Measurements from ENCODE around the gene OR2K2.

GRCh38 chr9:111330124-111330523, at the start of gene OR2K2:
- TF ChIP-seq RAD21 (conservative IDR thresholded peaks at IDR 0.05 in 1 of 2, IDR thresholded peaks at IDR 0.05 in 1 of 2) (no peak), RFX5 (IDR thresholded peaks at IDR 0.05) (no peak), CTCF (IDR thresholded peaks at IDR 0.05) (no peak), POLR2A (IDR thresholded peaks at IDR 0.05; ENCODE audit: low read length) (no peak), USF2 (IDR thresholded peaks at IDR 0.05) (no peak), NFE2L2 (conservative IDR thresholded peaks at IDR 0.05; ENCODE audit: low read length) (no peak), HMGXB4 (CRISPR knock-in tag; IDR thresholded peaks at IDR 0.05; ENCODE audit: borderline replicate concordance) (no peak), KDM5A (IDR thresholded peaks at IDR 0.05) (no peak), MAX (IDR thresholded peaks at IDR 0.05) (no peak)
